Measurements from ENCODE around the gene KIAA1328.

The KIAA1328 gene

DNA sequence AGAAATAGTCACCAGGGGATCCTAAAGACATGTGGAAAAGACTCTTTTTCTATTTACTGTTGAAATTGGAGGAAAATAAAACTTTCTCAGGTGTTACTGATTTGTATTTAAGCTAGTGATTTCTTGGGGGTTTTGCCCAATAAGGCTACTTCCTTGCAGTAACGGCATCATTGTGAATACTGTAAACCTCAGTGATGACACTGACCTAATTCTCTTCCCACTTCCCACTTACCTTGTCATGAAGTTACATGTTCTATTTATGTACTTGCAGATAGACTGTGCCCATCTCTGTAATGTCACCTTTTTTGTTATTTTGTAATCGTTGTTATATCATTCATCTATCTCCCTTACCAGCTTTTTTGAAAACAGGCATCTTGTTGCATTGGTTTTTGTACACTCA lies 134.5 kb downstream of the KIAA1328 start:
- DNase-seq: no peak

DNA sequence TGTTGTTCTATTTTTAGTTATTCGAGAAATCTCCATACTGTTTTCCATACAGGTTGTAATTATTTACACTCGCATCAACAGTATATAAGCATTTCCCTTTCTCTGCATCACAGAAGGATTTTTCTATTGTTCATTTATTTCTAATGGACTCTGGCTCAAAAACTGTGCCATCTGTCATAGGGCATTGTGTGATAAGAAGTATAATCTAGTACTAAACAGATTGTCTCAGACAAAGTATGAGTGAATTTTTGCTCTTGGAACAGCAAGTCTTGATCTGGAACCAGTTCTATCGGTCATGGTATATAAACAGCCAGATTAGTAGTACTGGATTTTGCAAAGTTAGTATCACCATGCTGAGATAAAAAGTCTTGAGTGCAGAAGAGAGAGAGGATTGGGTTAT lies 145.8 kb downstream of the KIAA1328 start:
- no peak for DNase-seq

DNA sequence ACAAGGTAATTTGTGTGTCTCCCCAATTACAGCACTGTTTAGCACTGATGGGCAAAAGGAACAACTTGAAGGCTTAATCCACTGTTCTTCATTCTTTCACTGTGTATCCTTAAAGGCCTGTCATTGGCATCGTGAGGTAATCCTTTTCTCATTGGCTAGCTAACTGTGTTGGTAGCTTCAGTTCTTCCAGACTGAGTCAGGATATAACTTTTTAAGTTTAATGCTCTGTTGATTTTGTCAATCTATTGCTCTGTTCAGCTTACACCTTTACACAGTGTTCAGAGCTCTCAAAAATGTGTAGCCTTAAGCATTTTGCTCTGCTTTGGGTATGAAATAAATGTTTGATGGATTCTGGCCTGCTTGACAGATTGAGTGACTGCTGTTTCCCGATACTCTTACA lies 148.2 kb downstream of the KIAA1328 start:
- no peak for DNase-seq

DNA sequence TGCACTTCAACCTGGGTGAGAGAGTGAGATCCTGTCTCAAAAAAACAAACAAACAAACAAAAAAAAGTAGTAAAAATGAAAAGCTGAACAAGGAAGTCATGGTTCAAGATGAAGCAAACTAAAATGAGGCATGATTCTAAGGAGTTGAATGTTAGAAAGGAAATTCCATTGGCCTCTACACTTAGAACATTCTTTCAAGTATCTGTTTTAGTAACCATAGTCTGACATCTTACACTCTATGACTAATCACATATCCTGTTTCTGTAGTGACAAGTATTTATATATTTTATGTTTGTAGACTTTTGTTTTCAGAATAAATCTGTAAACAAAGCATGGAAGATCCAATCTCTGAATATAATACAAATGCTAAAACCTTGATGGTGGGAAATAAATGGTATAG lies 164.1 kb downstream of the KIAA1328 start:
- no peak for DNase-seq

DNA sequence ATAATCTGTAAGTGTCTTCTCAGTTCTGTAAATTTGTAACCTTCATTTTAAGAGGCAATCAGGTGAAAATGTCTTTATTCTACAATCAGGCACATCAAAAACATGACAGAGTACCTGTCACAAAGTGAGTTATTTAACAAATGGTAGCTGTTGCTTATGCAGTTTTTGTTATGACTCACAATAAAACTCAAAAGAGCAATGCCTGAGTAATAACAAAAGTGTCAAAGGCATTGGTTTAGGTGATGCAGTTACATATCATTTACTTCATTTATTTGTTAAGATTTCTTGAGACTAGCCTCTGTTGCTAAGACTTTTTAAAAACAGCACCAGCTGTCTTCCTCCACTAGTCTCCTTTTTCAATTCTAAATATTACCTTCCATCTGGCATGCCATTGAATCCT lies 177.8 kb downstream of the KIAA1328 start:
- no peak for DNase-seq

DNA sequence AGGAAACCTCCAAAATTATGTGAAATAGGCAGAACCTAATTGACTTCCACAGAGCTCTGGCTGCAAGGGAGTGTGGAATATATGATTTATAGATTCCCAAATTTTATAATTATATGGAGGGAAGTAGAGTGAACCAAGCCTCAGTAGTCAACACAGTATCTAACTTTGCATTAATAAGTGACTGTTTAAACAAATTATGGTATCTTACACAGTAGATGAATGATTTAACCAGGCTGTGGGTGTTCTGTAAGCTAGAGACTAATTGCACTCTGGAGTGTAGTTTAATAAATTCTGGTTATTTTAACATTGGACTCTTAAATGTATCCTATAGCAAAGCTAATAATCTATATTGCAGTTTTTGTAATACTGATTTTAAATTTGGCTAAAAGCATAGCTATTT lies 183.5 kb downstream of the KIAA1328 start:
- no peak for DNase-seq

DNA sequence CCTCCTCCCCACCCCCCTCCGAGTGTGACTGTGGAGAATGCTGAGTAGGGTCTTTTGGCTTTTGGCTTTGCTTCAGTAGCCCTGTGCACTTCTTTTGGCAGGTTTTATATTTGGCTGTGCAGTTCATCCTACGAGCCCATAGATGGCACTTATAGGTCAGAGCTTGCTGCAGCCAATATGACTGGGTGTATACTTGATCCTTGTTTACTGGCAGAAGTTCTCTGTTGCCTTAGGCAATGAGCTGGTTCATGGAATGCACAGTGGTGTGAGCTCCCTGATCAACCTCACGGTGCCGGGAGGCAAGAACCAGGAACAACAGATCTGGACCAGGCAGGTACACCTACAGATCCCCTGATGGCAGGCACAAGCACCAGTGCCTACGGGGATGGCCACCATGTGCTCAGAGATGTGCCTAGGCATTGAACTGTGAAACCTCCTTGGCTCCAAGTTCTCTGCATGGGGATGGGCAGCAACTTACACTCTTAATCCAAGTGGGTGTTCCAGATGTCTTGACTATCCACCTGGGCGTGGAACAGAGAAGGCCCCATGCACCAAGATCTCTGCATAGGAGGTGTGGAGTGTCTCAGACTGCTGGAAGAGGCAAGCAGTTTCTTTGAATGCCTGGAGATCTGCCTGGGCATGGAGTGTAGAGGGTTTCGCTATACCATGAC lies 190.4 kb downstream of the KIAA1328 start:
- no peak for DNase-seq

DNA sequence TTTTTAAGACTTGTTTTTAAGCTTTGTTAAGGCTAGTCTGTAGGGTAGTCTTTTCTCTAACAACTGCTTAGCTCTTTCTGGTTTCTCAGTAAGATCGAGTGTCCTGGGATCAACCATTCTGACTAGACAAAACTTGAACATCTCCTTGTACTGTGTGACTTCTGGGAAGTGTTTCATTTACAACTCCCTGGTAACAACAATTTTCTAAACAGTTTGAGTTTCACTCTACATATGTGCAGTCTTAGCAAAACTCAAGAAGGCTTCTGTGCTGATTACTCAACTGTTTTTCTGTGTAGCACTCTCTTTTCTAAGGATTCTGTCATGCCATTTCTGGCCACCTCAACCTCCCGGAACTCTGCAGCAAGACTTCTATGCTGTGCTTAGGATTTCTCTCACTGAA lies 204.5 kb downstream of the KIAA1328 start:
- DNase-seq: no peak

DNA sequence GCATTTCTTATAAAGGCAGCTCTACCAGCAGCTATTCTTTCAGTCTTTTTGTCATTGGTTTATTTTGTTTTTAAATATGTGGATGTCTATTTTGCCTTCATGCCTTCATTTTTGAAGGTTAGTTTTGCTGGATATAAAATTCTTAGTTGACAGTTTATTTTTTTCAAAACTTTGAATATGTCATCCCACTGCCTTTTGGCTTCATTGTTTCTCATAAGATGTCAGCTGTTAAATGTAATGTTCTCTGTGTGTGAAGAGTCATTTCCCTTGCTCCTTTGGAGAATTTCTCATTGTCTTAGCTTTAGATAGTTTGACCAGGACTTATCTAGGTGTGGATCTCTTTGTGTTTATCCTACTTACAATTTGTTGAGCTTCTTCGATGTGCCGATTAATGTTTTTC lies 213.5 kb downstream of the KIAA1328 start:
- no peak for DNase-seq

DNA sequence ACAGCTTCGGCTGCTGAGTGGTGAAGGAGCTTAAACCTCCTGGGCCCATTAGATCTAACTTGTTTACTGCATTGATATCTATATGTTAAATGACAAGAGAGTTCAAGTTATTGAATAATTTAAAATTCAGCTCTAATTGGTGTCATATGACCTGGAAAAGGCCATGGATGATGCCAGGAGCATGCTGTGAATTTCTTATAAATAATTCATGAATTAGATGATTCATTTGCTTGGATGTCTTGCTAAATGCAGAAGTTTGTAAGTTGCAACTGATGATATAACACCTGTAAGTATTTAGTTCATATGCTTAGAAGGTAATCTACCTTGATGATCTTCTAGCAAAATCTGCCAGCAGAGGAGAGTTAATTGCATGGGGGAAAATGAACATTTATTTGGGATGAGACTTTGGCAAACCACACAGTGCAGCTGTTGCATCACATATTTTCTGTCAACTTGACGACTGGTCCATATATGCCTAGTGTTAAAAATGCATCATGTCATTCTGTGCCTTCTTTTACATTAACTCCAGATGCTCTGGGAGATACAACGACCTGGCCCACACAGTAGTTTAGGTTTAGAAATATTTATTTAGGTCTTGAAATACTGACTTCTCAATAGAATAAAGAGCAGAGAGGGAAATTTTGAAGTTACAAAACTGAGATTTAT lies 226.3 kb downstream of the KIAA1328 start:
- no peak for DNase-seq

DNA sequence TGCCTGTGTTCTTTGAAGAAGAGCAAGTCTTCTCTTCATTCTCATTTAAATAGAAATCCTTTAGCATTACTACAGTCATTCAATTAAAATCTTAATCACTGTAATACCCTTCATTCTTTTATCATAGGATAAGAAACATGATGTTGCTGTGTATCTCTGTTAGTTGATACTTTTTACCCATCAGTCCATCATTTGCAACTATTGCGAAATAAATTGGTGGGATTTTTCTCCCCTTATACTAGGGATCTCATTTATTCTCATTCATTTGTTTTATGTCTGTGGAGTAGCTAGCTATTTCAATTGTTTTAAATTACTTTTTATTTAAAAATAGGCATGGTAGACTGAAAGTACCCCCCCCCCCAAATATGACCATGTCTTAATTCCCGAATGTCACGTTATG lies 235.3 kb downstream of the KIAA1328 start:
- no peak for DNase-seq

DNA sequence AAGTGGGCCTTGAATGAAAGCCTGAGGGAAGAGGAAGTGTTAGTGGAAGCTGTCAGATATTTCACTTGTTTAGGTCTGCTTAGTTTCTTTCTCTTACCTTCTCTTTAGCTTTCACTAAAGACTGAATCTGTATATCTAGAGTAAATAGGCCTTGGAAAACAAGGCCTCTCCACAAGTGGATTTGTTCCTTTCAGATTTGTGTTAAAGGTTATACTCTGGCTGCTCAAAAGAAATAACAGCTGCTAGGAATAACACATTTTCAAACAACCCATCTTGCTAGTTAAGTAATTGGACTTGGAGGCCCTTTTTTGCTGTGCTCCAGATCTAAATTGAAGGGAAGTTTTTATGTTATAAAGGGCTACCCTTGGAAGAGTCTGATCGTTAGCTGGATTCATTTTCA lies 236.3 kb downstream of the KIAA1328 start:
- DNase-seq: no peak

DNA sequence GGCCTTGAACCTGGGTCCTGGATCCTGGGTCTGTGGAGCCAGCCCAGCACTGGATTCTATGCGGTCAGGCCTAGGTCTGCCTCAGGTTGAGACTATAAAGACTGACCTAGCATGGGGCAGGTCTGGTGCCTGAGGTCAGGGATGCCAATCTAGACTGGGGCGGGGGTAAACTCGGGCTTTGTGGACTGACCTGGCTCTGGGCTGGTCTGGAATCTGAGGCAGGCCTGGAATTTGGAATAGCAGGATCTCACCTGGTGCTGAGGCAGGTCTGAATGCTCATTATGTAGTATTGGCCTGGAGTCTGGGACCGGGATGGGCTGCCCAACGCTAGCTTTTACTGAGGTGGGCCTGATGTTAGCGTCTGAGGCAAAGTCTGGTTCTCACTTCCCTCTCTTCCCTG lies 256.0 kb downstream of the KIAA1328 start:
- DNase-seq: no peak

DNA sequence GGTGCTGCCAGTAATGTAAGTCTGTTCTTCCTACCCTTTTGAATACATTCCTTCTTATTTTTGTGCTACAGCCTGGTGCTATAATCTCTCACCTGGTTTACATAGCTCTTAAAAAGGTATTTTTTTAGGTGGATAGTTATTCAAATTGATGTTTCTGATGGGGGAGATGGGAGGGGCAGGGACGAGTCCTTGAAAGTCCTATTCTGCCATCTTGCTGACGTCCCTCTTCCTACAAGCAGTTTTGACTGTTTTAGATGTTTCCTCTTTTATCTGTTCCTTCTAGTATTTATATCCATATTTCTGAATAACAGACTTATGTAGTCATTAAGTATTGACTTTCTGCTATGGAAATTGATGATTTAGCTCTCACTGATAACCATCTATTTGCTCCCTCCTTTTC lies 256.4 kb downstream of the KIAA1328 start:
- DNase-seq: no peak

DNA sequence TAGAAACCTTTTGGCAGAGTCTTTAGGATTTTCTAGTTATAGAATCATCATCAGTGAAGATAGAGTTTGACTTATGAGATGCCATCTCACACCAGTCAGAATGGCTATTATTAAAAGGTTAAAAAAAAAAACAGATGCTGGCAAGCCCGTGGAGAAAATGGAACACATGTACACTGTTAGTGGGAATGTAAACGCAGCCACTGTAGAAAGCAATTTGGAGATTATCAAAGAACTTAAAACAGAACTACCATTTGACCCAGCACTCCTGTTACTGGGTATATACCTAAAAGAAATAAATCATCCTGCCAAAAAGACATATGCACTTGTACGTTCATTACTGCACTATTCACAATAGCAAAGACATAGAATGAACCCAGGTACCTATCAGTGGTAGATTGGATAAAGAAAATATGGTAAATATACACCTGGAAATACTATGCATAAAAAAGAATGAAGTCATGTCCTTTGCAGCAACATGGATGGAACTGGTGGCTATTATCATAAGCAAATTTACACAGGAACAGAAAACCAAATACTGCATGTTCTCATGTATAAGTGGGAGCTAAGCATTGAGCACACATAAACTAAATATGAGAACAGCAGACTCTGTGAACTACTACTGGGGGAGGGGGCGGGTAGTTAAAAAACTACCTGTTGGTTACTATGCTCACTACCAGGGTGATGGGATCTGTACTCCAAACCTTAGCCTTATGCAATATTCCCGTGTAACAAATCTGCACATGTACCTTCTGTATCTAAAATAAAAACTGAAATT lies 279.0 kb downstream of the KIAA1328 start:
- DNase-seq: no peak

DNA sequence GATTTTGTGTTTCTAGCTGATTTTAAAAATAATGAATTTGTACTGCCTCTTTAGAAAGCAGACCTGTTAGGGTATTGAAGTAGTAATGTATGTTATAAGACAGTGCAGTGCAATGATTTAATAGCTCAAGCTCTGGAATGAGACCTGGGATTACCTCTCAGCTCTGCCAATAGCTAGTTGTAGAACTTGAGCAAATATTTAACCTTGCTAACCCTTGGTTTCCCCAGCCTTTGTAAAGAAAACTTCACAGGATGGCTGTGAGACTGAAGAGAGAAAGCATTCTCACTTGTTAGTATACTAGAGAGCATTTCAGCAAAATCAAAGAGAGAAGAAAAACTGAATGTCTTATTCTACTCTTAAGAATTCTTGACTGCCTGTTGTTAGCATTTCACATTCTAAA lies 293.9 kb downstream of the KIAA1328 start:
- no peak for DNase-seq

DNA sequence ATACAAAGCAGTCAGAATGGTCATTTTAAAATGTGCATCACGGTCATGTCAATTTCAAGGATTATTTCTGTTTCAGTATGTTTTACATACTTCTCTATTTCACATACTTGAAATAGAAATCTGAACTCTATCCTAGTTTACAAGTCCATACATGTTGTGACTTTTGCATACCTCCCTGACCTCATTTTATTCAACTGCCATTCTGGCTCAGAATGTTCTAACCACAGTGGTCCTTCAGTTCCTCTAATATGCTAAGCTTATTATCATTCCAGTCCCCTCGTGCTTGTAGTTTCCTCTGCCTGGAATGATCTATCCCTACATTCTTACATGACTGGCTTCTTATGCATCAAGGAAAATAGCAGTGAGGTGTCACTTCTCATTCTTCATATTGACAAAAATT lies 295.6 kb downstream of the KIAA1328 start:
- DNase-seq: no peak

DNA sequence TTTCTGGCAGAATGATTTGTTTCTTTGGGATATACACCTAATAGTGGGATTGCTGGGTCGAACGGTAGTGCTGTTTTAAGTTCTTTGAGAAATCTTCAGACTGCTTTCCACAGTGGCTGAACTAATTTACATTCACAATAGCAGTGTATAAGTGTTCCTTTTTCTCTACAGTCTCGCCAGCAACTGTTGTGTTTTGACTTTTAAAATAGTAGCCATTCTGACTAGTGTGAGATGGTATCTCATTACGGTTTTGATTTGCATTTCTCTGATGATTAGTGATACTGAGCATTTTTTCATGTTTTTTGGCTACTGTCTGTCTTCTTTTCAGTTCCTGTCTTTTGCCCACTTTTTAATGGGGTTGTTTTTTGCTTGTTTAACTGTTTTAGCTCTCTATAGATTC lies 306.2 kb downstream of the KIAA1328 start:
- no peak for DNase-seq

DNA sequence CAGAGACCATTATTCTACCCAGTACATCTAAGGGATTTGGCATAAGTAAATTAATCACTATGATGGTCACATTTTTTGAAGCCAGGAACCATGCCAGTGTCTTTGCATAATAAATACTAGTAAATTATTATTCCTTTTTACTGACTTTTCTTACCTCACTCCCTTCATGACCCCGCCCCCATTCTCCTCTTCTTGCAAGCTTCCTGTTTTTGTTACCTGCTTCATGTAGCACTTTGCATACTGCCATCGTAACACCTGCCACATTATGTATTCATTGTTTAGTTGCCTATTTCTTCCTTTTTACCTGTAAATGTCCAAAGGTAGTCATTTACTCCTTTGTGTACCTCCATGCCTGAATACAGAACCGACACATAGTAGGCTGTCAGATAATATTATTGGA lies 309.5 kb downstream of the KIAA1328 start:
- no peak for DNase-seq

DNA sequence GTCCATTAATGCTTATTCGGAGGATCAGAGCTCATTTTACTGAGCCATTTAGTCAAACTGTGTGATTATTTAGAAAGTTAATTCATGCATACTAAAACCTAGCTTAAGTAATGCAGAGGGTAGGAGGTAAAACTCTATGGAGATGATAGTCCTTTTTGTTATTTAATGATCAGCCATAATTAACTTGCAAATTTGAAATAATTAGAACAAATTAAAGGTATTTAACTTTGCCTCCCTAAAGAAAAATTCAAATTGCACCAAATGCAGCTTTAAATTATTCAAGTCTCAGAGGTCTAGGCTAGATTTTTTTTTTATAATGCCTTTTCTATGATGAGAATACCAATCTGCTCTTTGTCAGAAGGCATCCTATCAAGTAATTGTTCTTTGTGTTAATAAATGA lies 310.9 kb downstream of the KIAA1328 start:
- DNase-seq: no peak

DNA sequence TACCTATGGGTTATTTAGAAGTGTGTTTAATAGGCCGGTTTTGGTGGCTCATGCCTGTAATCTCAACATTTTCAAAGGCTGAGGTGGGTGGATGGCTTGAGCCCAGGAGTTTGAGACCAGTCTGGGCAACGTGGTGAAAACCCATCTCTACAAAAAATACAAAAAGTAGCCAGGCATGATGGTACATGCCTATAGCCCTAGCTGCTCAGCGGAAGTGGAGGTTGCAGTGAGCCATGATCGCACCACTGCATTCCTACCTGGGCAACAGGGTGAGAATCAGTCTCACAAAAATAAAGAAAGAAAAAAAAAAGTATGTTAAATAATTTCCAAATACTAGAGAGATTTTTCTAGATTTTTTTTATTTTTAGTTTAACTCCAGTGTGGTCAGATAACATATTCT lies 316.0 kb downstream of the KIAA1328 start:
- DNase-seq: no peak

DNA sequence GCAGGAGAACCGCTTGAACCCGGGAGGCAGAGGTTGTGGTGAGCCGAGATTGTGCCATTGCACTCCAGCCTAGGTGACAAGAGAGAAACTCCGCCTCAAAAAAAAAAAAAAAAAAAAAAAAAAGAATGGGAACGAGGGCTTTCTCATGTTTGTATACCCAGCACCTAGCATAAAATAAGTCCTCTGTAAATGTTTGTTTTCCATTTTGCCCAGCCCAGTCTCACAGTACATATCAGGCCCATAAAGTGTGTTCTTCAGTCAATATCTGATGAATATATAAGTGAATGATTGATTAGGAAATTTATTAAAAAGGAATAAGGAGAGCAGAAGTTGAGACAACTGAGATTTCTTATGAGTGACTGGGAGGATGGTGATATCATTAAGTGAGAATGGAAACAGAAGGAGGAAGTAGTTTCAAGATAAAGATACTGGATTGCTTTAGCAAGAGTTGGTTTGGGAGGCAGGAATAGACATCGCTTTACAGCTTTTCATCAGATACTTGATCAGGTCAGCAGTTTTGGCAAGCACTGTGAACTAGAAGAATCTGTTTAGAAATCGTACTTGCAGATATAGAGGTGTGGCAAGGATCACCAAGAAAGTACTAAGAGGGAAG lies 327.5 kb downstream of the KIAA1328 start:
- DNase-seq: no peak

DNA sequence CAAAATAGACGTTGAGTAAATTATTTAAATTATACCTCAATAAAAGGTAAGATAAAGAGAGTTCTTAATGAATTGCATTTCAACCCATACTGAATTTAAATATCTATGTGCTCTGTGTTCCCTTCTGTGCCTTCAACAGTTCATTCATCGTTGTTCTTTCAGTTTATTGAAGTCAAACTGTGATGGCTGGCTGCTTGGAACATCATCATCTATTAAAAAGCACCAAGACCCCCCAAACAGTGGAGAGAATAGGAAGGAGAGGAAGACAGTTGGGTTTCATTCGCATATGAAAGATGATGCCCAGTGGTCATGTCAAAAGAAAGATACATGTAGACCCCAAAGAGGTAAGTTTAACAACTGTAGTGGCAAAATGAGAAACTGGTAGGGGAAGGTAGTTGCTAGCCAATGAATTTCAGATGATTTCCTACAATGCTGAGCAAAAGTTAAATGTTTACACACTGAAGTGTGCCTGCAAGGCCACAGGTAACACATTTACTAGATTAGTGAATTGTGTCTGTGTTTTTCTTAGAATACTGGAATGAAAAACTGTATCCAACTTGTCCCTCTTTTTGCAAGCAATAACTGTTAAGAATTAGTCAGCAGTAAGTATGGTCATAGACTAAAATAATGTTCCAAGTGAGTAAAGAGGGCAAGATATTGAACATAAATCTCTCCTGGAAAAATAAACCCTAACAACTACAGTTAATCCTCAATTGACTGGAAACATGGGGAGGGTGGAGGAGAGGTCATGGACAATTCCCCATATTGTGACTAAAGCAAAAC lies 331.3 kb downstream of the KIAA1328 start:
- DNase-seq: no peak
